ENCODE measurements around the gene RASGRP3.

GRCh38 chr2:33430856-33431255, 45.6 kb upstream of the RASGRP3 start:
- TF ChIP-seq TAF1 (IDR thresholded peaks at IDR 0.05; ENCODE audit: low read depth) (no peak), TCF12 (IDR thresholded peaks at IDR 0.05; ENCODE audit: low read depth) (no peak), REST (IDR thresholded peaks at IDR 0.05; ENCODE audit: low read depth) (no peak), USF1 (IDR thresholded peaks at IDR 0.05) (no peak), EP300 (IDR thresholded peaks at IDR 0.05; ENCODE audit: borderline replicate concordance) (no peak), NFIC (IDR thresholded peaks at IDR 0.05) (no peak), CEBPB (IDR thresholded peaks at IDR 0.05) (no peak)

Measured in Ishikawa (cell line).